ENCODE measurements around the gene DIDO1.

DIDO1 gene

GRCh38 chr20:62907384-62908317 lies 18.7 kb downstream of the DIDO1 start:
- no peak for FAIRE-seq

- no peak for FAIRE-seq
These were observed 19.5 kb downstream of the DIDO1 start for GRCh38 chr20:62906647-62907375.

- FAIRE-seq: no peak
These were observed 20.1 kb downstream of the DIDO1 start for GRCh38 chr20:62906209-62906608.

DNA sequence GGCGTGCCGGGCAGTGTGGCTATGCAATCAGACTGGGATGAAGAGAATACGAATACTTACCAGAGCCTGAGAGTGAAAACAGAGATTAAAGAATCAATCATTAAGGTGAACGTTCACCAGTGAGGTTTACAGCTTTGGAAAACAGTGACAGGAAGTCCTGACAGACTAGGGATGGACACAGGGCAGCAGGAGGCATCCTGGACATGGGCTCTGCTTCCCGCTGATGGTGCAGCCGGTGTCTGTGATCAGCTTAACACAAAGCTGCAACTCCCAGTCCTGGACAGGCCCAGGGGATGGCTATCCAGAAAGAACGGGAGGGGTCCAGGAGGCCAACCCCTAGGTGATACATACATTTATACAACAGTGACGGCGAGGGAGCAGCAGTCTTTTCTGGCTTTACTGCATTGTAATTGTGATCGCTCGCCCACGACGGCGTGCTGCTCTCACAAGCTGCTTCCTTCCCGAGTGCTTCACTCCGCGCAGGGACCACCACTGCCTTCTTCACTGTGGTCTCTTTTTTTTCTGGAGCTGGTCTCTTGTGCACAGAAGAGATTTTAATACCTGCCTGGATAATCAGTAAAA lies 20.7 kb downstream of the DIDO1 start:
- no peak for FAIRE-seq

GRCh38 chr20:62902926-62903615 lies 23.2 kb downstream of the DIDO1 start:
- no peak for FAIRE-seq

DNA sequence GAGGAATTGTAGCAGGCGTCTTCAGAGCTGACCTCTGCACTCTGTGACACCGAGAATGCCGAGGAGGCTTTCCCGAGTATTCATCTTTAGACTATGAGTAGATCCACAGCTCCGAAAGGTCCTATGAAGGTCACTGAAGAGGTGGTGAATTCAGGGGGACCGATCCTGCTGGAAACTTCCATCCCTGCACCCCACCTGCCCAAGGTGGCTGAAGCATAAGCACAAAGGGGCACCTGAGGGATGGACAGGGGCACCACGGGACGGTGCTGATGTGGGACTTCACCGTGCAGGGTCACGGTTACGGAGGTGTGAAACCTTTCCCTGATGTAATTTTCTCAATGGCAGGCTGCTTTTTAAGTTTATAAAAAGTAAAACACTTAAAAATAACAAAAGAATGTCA lies 24.4 kb downstream of the DIDO1 start:
- no peak for FAIRE-seq

GRCh38 chr20:62900692-62901584 lies 25.4 kb downstream of the DIDO1 start:
- FAIRE-seq: no peak

- no peak for FAIRE-seq
These were observed 26.1 kb downstream of the DIDO1 start for GRCh38 chr20:62900052-62900691.

GRCh38 chr20:62899633-62900051 lies 26.7 kb downstream of the DIDO1 start:
- no peak for FAIRE-seq

GRCh38 chr20:62898970-62899632 lies 27.2 kb downstream of the DIDO1 start:
- no peak for FAIRE-seq

DNA sequence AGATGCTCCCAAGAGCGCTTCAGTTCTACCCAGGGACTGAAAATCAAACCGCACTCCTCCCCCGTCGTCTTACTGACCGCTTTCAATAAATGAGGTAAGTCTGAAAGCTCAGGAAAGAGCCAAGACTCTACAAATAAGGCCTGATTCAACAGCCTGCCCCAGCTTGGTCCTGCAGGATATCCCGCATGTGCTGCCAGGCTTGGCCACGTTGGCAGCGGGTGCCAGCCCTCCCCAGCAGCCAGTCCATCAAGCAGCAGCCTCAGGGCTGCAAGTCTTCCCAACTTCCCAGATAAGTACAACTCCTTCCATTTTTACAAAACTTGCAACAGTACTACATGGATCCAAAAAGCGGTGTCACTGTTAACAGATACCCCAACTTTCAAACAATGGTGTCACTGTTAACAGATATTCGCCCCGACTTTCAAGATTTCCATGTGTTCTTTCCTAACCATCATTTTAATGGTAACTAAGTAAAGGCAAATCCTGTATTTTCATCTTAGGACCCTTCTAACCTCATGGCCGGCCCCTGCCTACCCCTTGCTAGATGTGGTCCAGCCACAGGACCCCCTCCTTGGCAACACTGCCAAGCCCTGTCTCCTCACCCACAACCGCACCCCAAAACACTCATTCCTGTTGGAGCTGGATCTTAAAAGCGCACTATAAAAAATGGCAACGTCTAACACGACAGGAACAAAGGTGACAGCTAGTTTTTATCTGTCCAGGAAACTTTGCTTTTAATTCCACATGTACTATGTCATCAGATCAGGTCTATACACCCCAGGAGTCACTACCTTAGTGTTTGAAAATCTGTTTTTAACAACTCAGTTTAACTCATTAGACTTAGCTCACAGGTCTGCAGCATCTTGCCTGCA lies 28.0 kb downstream of the DIDO1 start:
- no peak for FAIRE-seq

DNA sequence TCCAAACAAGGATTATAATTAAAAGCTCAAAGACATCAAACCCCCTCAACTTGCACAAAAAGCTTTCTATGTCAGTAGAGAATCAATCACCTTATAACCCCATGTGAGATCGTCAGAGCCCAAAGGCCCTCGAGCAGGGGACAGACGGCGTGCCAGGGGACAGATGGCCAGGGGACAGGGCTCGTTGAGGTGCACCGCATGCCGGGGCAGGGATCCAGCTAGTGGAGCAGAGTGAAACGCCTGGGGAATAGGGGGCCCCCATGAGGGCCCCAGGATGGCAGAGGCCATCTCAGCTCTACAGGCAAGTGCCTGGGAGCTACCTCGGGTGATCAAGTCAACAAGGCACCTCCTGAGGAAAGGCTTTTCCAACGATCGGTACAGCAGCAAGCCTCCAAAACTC lies 28.6 kb downstream of the DIDO1 start:
- no peak for FAIRE-seq

GRCh38 chr20:62896526-62896925 lies 29.8 kb downstream of the DIDO1 start:
- no peak for FAIRE-seq

- no peak for FAIRE-seq
These were observed 30.8 kb downstream of the DIDO1 start for GRCh38 chr20:62895539-62895938.

DNA sequence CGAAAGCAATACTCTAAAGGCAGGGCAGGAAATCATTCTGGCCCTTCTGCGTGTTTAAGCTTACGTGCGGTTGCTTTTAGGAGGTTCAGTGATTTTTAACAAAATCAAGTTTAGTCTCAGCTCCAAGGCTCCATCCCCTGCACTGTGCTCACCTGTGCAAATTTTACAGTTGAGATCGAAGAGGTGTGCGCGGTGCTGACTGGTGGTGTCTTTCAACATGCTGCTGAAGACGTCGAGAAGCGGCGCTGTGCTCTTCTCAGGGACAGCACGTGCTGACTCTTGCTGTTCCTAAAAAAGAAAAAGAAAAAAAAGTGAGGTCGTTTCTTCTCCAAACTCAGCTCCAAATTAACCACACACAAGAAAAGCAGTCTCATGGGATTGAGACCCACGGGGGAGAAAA lies 32.0 kb downstream of the DIDO1 start:
- no peak for FAIRE-seq

- FAIRE-seq: no peak
These were observed 32.6 kb downstream of the DIDO1 start for GRCh38 chr20:62893700-62894099.

GRCh38 chr20:62892348-62893304 lies 33.7 kb downstream of the DIDO1 start:
- FAIRE-seq: no peak

- no peak for FAIRE-seq
These were observed 35.2 kb downstream of the DIDO1 start for GRCh38 chr20:62891111-62891510.

DNA sequence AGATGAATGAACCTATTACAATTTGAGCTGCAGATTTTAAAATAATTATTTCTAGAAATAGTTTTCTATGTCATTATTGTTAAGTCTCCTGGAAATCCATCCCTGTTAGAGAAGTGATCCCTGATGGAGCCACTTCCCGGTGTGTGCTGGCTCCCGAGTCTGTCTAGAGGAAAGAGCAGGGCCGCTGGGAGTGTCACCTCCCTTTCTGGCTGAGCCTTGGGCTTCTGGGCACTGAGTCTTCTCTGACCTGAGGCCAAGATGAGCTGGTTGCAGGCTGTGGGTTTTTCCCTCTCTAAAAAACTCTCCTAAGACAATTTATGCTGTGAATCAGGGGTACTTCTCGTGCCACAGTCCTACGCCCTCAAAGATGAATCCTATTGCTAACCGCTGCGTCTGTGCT lies 35.9 kb downstream of the DIDO1 start:
- FAIRE-seq: no peak
